ENCODE data around the gene KCNIP4. TPM values are rescaled to one million over a fixed set of nuclear protein-coding genes. Genes with fewer than 3 reads are reported as not detected.

The KCNIP4 gene
- total RNA-seq, 1 donor from 2014 or later: 16.7 TPM

- DNase-seq (ENCODE audit: low spot score in 2 of 2) (no peak), FAIRE-seq (no peak)
Measured at GRCh38 chr4:21710179-21710835, 238.3 kb downstream of the KCNIP4 start.

- DNase-seq (ENCODE audit: low spot score in 2 of 2): no peak
- FAIRE-seq: no peak
Measured at GRCh38 chr4:21709761-21710160, 238.8 kb downstream of the KCNIP4 start.

- FAIRE-seq: no peak
Measured at GRCh38 chr4:21709031-21709430, 239.5 kb downstream of the KCNIP4 start.

GRCh38 chr4:21699446-21699845 is 249.1 kb downstream of the KCNIP4 start:
- no peak for DNase-seq (ENCODE audit: low spot score in 2 of 2)
- no peak for FAIRE-seq

More at GRCh38 chr4:21709031-21709430, 239.5 kb downstream of the KCNIP4 start:
- no peak for DNase-seq (ENCODE audit: low spot score in 2 of 2)

GRCh38 chr4:21697583-21697982 is 251.0 kb downstream of the KCNIP4 start:
- no peak for DNase-seq (ENCODE audit: low spot score in 2 of 2)
- FAIRE-seq: no peak

- DNase-seq (ENCODE audit: low spot score in 2 of 2) (no peak), FAIRE-seq (no peak)
Measured at GRCh38 chr4:21695141-21695540, 253.4 kb downstream of the KCNIP4 start.

GRCh38 chr4:21692241-21692640 is 256.3 kb downstream of the KCNIP4 start:
- FAIRE-seq (no peak), DNase-seq (ENCODE audit: low spot score in 2 of 2) (no peak)

GRCh38 chr4:21688596-21689265 is 259.8 kb downstream of the KCNIP4 start:
- FAIRE-seq (no peak), DNase-seq (ENCODE audit: low spot score in 2 of 2) (no peak)

GRCh38 chr4:21685911-21686310 is 262.7 kb downstream of the KCNIP4 start:
- FAIRE-seq (no peak), DNase-seq (ENCODE audit: low spot score in 2 of 2) (no peak)

GRCh38 chr4:21680326-21680898 is 268.2 kb downstream of the KCNIP4 start:
- DNase-seq (ENCODE audit: low spot score in 2 of 2) (no peak), FAIRE-seq (no peak)

GRCh38 chr4:21678711-21679110 is 269.9 kb downstream of the KCNIP4 start:
- FAIRE-seq (no peak), DNase-seq (ENCODE audit: low spot score in 2 of 2) (no peak)

GRCh38 chr4:21677173-21677572 is 271.4 kb downstream of the KCNIP4 start:
- FAIRE-seq: no peak
- DNase-seq (ENCODE audit: low spot score in 2 of 2): peak in 1 of 2 donors; percentile 10

GRCh38 chr4:21664355-21664754 is 284.2 kb downstream of the KCNIP4 start:
- DNase-seq (ENCODE audit: low spot score in 2 of 2) (no peak), FAIRE-seq (no peak)

- DNase-seq (ENCODE audit: low spot score in 2 of 2): no peak
Measured at GRCh38 chr4:21656832-21657231, 291.7 kb downstream of the KCNIP4 start.

GRCh38 chr4:21655031-21655430 is 293.5 kb downstream of the KCNIP4 start:
- FAIRE-seq: no peak
- DNase-seq (ENCODE audit: low spot score in 2 of 2): no peak

More at GRCh38 chr4:21656832-21657231, 291.7 kb downstream of the KCNIP4 start:
- FAIRE-seq: no peak

GRCh38 chr4:21652508-21653231 is 295.9 kb downstream of the KCNIP4 start:
- DNase-seq (ENCODE audit: low spot score in 2 of 2) (no peak), FAIRE-seq (no peak)

GRCh38 chr4:21649391-21650090 is 299.0 kb downstream of the KCNIP4 start:
- FAIRE-seq (no peak), DNase-seq (ENCODE audit: low spot score in 2 of 2) (no peak)

GRCh38 chr4:21645776-21646175 is 302.8 kb downstream of the KCNIP4 start:
- FAIRE-seq (no peak), DNase-seq (ENCODE audit: low spot score in 2 of 2) (no peak)

GRCh38 chr4:21641696-21642095 is 306.9 kb downstream of the KCNIP4 start:
- DNase-seq (ENCODE audit: low spot score in 2 of 2) (no peak), FAIRE-seq (no peak)

- FAIRE-seq: no peak
- no peak for DNase-seq (ENCODE audit: low spot score in 2 of 2)
Measured at GRCh38 chr4:21638171-21638725, 310.3 kb downstream of the KCNIP4 start.

Data from frontal cortex (tissue), 4 donors.